ENCODE data around the gene PRKAG2.
A peak's percentile ranks its signal among the peaks of the same experiment; 100 is the strongest.
"Not testable (repeated sequence)": the region's sequence is repeated elsewhere in the genome, so short reads cannot be mapped to it uniquely, and the experiment has no call there.

PRKAG2 gene

DNA sequence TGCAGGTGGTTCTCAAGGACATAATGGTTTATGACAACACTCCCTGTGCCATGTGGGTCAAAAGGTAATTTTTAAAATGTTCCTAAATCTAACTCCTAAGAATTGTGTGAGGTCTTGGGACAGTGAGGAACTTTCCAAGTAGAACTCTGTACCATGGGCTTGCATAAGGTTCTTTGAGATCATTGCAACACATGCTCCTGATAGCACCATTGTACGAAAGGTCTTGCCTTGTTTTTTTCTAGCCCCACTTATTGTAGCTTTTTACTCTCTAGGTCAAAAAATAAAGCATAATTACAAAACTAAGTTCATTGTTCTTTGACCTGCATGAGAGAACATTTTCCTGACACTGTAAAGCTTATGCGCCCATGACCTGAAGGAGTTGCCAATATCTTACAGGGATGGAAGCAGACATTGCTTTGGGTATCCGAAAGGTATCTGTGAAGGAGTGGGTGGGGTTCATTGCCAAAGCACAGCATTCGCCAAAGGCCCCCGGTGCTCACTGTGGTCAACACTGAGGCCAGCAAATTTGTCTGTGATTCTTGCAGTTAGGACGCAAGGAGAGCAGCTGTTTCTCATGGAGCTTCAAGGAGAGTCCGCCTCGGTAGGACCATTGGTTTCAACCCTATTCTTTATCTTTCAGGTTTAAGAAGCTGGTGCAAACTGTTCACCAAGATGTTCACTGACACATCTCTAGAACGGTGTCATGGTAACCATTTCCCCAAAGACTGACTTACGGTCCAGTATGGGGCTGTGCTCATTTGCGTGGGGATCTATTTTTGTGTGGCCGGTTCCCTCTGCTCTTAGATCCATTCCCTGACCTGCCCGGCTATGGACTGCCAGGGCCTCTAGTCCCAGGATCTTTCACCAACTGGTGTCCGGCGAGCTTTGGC lies 7.6 kb upstream of the PRKAG2 start:
- DNase-seq (ENCODE audit: low read depth) = peak; percentile 58
- no peak overlapping the region for H3K4me3 ChIP-seq (ENCODE audit: low read depth, low read length)

DNA sequence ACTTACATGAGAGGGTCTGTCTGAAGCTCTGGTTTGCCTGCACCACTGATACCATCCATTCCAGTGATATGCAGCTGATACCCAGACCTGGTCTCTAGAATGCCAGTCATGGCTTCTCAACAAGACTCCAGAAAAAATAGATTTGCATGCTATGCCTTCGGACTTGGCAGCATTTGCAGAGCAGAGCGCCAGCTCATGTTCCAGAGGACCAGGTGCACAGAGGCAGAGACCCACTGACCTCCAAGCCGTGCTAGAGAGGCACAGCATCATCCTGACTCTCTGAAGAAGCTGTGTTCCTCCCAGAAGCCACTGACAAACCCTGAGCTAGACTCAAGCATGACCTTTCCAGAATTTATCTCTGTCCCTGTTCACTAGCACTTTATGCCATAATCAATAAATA lies 6.9 kb upstream of the PRKAG2 start:
- DNase-seq (ENCODE audit: low read depth) = no peak
- H3K4me3 ChIP-seq (ENCODE audit: low read depth, low read length) = no peak overlapping the region
- TF ChIP-seq, protein P1, sequence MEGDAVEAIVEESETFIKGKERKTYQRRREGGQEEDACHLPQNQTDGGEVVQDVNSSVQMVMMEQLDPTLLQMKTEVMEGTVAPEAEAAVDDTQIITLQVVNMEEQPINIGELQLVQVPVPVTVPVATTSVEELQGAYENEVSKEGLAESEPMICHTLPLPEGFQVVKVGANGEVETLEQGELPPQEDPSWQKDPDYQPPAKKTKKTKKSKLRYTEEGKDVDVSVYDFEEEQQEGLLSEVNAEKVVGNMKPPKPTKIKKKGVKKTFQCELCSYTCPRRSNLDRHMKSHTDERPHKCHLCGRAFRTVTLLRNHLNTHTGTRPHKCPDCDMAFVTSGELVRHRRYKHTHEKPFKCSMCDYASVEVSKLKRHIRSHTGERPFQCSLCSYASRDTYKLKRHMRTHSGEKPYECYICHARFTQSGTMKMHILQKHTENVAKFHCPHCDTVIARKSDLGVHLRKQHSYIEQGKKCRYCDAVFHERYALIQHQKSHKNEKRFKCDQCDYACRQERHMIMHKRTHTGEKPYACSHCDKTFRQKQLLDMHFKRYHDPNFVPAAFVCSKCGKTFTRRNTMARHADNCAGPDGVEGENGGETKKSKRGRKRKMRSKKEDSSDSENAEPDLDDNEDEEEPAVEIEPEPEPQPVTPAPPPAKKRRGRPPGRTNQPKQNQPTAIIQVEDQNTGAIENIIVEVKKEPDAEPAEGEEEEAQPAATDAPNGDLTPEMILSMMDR (IDR thresholded peaks at IDR 0.05; ENCODE audit: insufficient read depth, low read depth, low read length, missing control alignments) = no peak

More for the DNA sequence above, 7.6 kb upstream of the PRKAG2 start:
- TF ChIP-seq, protein P1 (IDR thresholded peaks at IDR 0.05; ENCODE audit: insufficient read depth, low read depth, low read length, missing control alignments) = no peak

DNA sequence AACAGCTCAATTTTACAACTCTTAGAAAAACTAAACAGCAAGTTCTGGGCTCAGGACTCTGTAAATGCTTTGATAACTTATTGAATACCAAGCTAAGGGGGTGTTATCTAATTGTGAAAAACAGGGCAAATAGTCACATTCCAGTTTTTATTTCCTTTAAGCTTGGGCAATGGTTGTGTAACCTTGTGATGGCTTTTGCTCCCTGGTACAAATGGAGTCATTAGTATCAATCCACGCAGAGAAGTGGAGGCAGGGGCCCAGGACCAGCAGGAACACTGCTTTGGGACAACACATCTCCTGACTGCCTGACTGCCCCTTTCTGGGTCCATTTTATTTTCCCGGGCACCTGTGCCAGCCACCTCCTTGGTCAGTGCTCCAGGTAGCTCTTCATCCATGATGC lies 5.8 kb upstream of the PRKAG2 start:
- no peak overlapping the region for H3K4me3 ChIP-seq (ENCODE audit: low read depth, low read length)
- DNase-seq (ENCODE audit: low read depth) = no peak
- TF ChIP-seq, protein P1 (IDR thresholded peaks at IDR 0.05; ENCODE audit: insufficient read depth, low read depth, low read length, missing control alignments) = no peak

DNA sequence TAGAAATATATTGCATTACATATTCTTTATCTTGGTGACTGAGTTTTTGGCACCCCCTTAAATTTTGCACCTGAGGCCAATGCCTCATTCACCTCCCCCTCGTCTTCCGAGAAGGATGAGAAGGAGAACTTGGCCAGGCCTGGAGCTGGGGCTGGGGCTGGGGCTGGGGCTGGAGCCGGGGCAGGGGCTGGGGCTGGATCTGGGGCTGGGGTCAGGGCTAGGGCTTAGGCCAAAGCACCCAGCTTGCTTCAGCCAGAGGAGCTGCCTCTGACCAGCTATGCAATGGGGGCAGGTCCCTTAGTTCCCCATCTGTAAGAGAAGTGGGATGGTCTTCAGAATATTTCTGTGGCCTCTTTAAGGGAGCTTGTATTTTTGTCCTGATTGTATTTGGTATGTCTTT lies 3.8 kb upstream of the PRKAG2 start:
- TF ChIP-seq, protein P1 (IDR thresholded peaks at IDR 0.05; ENCODE audit: insufficient read depth, low read depth, low read length, missing control alignments) = no peak
- DNase-seq (ENCODE audit: low read depth) = no peak

DNA sequence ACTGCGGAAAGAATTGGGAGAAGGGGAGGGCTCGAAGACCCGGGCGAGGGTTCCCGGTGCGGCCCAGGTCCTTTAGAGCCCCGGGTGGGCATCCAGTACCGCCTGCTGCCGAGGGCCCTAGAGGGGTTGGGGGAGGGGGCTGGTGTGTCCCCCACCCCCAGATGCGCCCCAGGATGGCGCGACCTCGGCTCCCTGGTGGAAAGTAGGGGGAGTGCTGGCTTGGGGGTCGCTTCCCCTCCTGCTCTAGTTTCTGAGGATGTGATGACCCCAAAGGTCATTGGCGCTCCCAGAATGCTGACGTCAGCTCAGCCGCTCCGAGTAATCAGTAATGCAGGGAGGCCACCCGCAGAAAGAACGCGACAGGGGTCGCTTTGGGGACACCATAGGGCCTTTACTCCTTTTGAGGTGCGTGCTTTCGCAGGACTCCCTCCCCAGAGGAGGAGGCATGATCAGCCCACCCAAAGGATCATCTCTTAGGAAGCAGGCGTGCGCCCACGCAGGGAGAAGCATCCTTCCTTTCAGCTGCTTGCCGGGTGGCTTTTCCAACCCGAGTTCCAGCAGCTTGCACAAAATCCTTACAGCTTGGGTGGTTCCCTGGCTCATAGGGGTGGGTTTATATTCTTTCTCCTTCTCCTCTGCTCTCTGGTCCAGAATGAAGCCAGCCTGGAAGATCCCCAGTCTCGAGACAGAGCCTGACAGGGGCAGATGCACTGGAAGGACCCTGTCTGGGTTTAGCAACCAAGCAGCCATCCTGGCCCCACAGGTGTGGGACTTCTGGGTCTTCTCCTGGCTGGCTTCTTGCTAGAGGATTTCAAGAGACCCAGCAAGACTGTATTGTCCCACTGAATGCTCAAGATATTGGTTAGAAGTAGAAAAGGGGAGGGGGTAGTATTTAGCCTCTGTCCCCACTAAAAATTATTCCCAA lies 1.3 kb upstream of the PRKAG2 start:
- DNase-seq (ENCODE audit: low read depth) = no peak
- H3K4me3 ChIP-seq (ENCODE audit: low read depth, low read length) = no peak overlapping the region
- TF ChIP-seq, protein P1 (IDR thresholded peaks at IDR 0.05; ENCODE audit: insufficient read depth, low read depth, low read length, missing control alignments) = no peak

More for the DNA sequence above, 3.8 kb upstream of the PRKAG2 start:
- no peak overlapping the region for H3K4me3 ChIP-seq (ENCODE audit: low read depth, low read length)

DNA sequence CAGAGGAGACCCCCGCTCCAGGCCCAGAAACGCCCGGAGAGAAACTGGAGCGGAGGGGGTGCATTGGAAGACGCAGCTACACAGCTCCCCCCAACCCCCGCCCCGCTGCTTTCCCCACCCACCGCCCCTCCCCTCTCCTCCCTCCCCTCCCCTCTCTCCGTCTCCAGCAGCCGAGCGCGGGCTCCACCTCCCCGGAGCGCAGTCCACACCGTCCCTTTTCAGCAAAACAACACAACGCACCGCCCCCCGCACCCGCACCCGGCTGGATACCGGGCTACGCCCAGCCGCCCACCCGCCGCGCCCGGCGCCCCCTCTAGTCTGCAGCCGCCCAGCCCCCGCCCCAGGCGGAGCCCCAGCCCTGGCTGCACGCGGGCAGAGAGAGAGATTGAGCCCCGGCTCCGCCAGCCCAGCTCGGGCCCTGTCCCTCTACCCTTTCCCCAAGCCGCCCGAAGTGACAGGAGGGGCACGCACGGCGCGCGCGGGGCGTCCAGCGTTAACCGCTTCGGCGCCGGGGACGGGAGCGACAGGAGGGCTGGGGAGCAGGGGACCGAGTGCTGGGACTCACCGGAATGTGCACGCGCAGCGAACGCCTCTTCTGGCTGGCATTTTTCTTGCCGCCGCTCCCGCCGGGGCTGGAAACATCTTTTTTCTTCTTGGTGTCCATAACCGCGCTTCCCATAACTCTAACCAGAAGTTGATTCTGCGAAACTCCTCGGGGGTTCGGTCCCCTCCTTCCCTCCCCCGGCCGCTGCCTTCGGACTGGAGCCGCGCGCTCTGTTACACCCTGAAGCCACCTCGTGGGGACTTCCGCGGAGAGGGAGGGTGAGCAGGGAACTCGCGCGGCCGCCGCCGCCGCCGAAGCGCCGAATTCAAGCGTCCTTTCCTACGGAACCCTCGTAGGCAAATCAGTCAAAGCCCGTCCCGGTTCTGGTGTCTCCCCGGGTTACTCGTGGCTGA lies 695 bp downstream of the PRKAG2 start:
- TF ChIP-seq, protein P1 (IDR thresholded peaks at IDR 0.05; ENCODE audit: insufficient read depth, low read depth, low read length, missing control alignments) = no peak
- peak; percentile 51 for DNase-seq (ENCODE audit: low read depth)
- peak overlapping the region; percentile 86 for H3K4me3 ChIP-seq (ENCODE audit: low read depth, low read length)

DNA sequence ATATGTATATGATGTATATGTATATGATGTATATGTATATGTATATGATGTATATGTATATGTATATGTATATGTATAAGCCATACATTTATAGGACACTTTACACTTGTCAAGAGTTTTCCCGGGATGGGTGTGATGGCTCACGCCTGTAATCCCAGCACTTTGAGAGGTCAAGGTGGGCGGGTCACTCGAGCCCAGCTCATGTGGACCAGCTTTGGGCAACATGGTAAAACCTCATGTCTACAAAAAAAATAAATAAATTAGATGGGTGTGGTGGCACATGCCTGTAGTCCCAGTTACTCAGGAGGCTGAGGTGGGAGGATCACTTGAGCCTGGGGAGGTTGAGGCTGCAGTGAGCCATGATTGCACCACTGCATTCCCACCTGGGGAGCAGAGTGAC lies 2.4 kb downstream of the PRKAG2 start:
- DNase-seq (ENCODE audit: low read depth); H3K4me3 ChIP-seq (ENCODE audit: low read depth, low read length): not testable (repeated sequence)
